IMR-90 (cell line): Measurements from ENCODE around the gene TNFAIP6. TPM values are rescaled to one million over a fixed set of nuclear protein-coding genes. Genes with fewer than 3 reads are reported as not detected.
A peak's percentile ranks its signal among the peaks of the same experiment; 100 is the strongest.

Experiments
- ATAC-seq: fragments of 200-7000 bp; cut with Tn5 transposase; 2 replicates; pipeline ENCODE4 v1.9.1; 2020; ENCODE audit warnings: low read depth, mild to moderate bottlenecking, moderate library complexity
- BruUV-seq: library from RNA; stranded (reverse); fragments of 400-500 nt; replicated peaks from 2 replicates; lab custom pipeline; 2021; lab: Mats Ljungman, UMichigan
- CTCF ChIA-PET: fragments of 300-600 bp; formaldehyde crosslinking; extraction: SDS; loops from one replicate; lab custom pipeline; 2021; ENCODE audit warnings: antibody characterized with exemption; lab: Yijun Ruan, JAX
- POLR2A ChIA-PET: fragments of 300-600 bp; sonication (Branson Sonifier 250); formaldehyde crosslinking; loops from one replicate; lab custom pipeline; 2022; ENCODE audit warnings: antibody characterized with exemption; ENCODE audit not compliant: unreplicated experiment; lab: Charles Lee
- DNase-seq: peaks from one replicate; pipeline ENCODE4 v3.0.0; 2013
- H2AFZ ChIP-seq: replicated peaks from 2 replicates; pipeline ENCODE3; 2013; ENCODE audit warnings: low read length, mild to moderate bottlenecking; ENCODE audit not compliant: poor library complexity
- H2AK5ac ChIP-seq: 2 replicates; pipeline ENCODE4 v1.6.1; 2013; ENCODE audit warnings: low read depth, low read length, inconsistent platforms
- H2AK9ac ChIP-seq: replicated peaks from 2 replicates; pipeline ENCODE3; 2013; ENCODE audit warnings: mild to moderate bottlenecking, low read depth, low read length, moderate library complexity; ENCODE audit not compliant: poor library complexity
- H2BK120ac ChIP-seq: 2 replicates; pipeline ENCODE4 v1.6.1; 2013; ENCODE audit warnings: low read depth, low read length, inconsistent platforms
- H2BK15ac ChIP-seq: 3 replicates; pipeline ENCODE4 v1.6.1; 2013; ENCODE audit warnings: low read depth, low read length, inconsistent platforms
- H2BK20ac ChIP-seq: 2 replicates; pipeline ENCODE4 v1.6.1; 2013; ENCODE audit warnings: low read depth, mild to moderate bottlenecking, inconsistent platforms, low read length, moderate library complexity
- H2BK5ac ChIP-seq: 2 replicates; pipeline ENCODE4 v1.6.1; 2013; ENCODE audit warnings: mild to moderate bottlenecking, low read depth, low read length, inconsistent platforms; ENCODE audit not compliant: poor library complexity, severe bottlenecking
- H3K14ac ChIP-seq: replicated peaks from 2 replicates; pipeline ENCODE4 v1.6.1; 2013; ENCODE audit warnings: low read depth, low read length, inconsistent platforms
- H3K18ac ChIP-seq: 2 replicates; pipeline ENCODE4 v1.6.1; 2013; ENCODE audit warnings: low read depth, low read length, control low read depth
- H3K23ac ChIP-seq: 2 replicates; pipeline ENCODE4 v1.6.1; 2013; ENCODE audit warnings: low read depth, low read length, inconsistent platforms
- H3K27ac ChIP-seq: 2 replicates; pipeline ENCODE4 v1.5.1; 2013; ENCODE audit warnings: mild to moderate bottlenecking, control low read depth, low read length; ENCODE audit not compliant: insufficient read depth
- H3K27me3 ChIP-seq: 2 replicates; pipeline ENCODE4 v1.6.1; 2013; ENCODE audit warnings: low read length; ENCODE audit not compliant: control insufficient read depth, insufficient read depth
- H3K36me3 ChIP-seq: 2 replicates; pipeline ENCODE4 v1.6.1; 2013; ENCODE audit warnings: low read length, mixed read lengths; ENCODE audit not compliant: control insufficient read depth, insufficient read depth
- H3K4ac ChIP-seq: 2 replicates; pipeline ENCODE4 v1.6.1; 2013; ENCODE audit warnings: low read depth, low read length, inconsistent platforms
- H3K4me1 ChIP-seq: 2 replicates; pipeline ENCODE4 v1.6.1; 2013; ENCODE audit warnings: low read length, mixed read lengths; ENCODE audit not compliant: control insufficient read depth, insufficient read depth
- H3K4me2 ChIP-seq: 2 replicates; pipeline ENCODE4 v1.6.1; 2013; ENCODE audit warnings: low read depth, mild to moderate bottlenecking, control low read depth, low read length, moderate library complexity
- H3K4me3 ChIP-seq: 2 replicates; pipeline ENCODE4 v1.5.1; 2013; ENCODE audit warnings: low read depth, mild to moderate bottlenecking, control low read depth, low read length, moderate library complexity; ENCODE audit not compliant: insufficient read depth
- H3K56ac ChIP-seq: 2 replicates; pipeline ENCODE4 v1.6.1; 2013; ENCODE audit warnings: low read length, inconsistent platforms; ENCODE audit not compliant: insufficient read depth; ENCODE audit errors: extremely low read depth
- H3K79me1 ChIP-seq, 2 experiments: 2 replicates each; pipeline ENCODE4 v1.6.1; 2013; ENCODE audit warnings: low read length in 2 of 2, inconsistent platforms in 1 of 2, low read depth in 1 of 2
- H3K9ac ChIP-seq: 2 replicates; pipeline ENCODE4 v1.6.1; 2013; ENCODE audit warnings: low read depth, low read length, control low read depth
- H3K9me1 ChIP-seq: 2 replicates; pipeline ENCODE4 v1.6.1; 2013; ENCODE audit warnings: low read length, inconsistent platforms; ENCODE audit not compliant: insufficient read depth
- H3K9me3 ChIP-seq: 2 replicates; pipeline ENCODE4 v1.6.1; 2013; ENCODE audit warnings: low read length; ENCODE audit not compliant: control insufficient read depth, insufficient read depth
- H4K20me1 ChIP-seq: 2 replicates; pipeline ENCODE4 v1.6.1; 2013; ENCODE audit warnings: low read length, inconsistent platforms; ENCODE audit not compliant: insufficient read depth
- H4K5ac ChIP-seq: 2 replicates; pipeline ENCODE4 v1.6.1; 2013; ENCODE audit warnings: mild to moderate bottlenecking, low read depth, low read length, control low read depth
- H4K8ac ChIP-seq, 2 experiments: 2 replicates each; pipeline ENCODE4 v1.6.1; 2013; ENCODE audit warnings: low read depth in 2 of 2, low read length in 2 of 2, control low read depth in 1 of 2, inconsistent platforms in 1 of 2
- H4K91ac ChIP-seq: 2 replicates; pipeline ENCODE4 v1.6.1; 2013; ENCODE audit warnings: low read depth, low read length, inconsistent platforms; ENCODE audit not compliant: insufficient read depth
- CEBPB ChIP-seq: IDR thresholded peaks from 2 replicates; pipeline ENCODE4 v1.6.1; 2012; ENCODE audit warnings: low read depth, low read length, improper control_type of control experiment
- CHD1 ChIP-seq: IDR thresholded peaks from 2 replicates; pipeline ENCODE4 v1.6.1; 2012; ENCODE audit warnings: low read depth, low read length, improper control_type of control experiment
- WGBS, 2 experiments: methylation state at CpG; one replicate each; pipeline versions ENCODE4 v1.1.5 to v1.1.7; 2013; ENCODE audit warnings: missing lambda C conversion rate in 2 of 2; ENCODE audit not compliant: insufficient read length in 1 of 2; ENCODE audit errors: extremely low coverage in 2 of 2; 5-methylcytosine and 5-hydroxymethylcytosine counted together
- dilution Hi-C: fragments of 300-500 bp; cut with HindIII; formaldehyde crosslinking; loops from one replicate; pipeline ENCODE4 v1.14.3; 2018; ENCODE audit warnings: low sequenced_read_pairs; ENCODE audit not compliant: unreplicated experiment
- in situ Hi-C: fragments of 300-500 bp; cut with MboI; formaldehyde crosslinking; loops from 3 replicates; pipeline ENCODE4 v1.14.3; 2019; ENCODE audit warnings: low sequenced_read_pairs, inconsistent platforms, mixed read lengths
- intact Hi-C: fragments of 100-400 bp; cut with micrococcal nuclease; formaldehyde crosslinking; loops from 2 replicates; pipeline ENCODE4 v1.10.0; 2022
- polyA plus RNA-seq, 3 experiments: library from polyadenylated mRNA; depleted of rRNA; stranded (reverse); fragments of >200 nt; gene quantifications; 2 replicates each; pipeline ENCODE4 v1.2.3, GENCODE V29; 2012; ENCODE audit warnings: low replicate concordance in 1 of 3
- total RNA-seq: library from RNA; depleted of rRNA; stranded (reverse); fragments of >200 nt; gene quantifications from 2 replicates; pipeline ENCODE4 v1.2.3, GENCODE V29; 2012

TNFAIP6 gene
- total and polyA plus RNA-seq, 2 of the 4 experiments (the other 2 are of a cell fraction) = 1.8 to 2.9 TPM

GRCh38 chr2:151381266-151381665 lies 23.9 kb downstream of the TNFAIP6 start:
- Histone ChIP-seq H2BK120ac (peak overlapping the region; percentile 79; the same call in 1 of the 2 replicates), H3K4me3 (no peak overlapping the region), H3K27ac (peak overlapping the region; percentile 67; the same call in 1 of the 2 replicates), H3K9me3 (no peaks in the 10 kb centered on the region), H3K27me3 (no peaks in the 10 kb centered on the region), H3K4me2 (no peak overlapping the region; the same call in 1 of the 2 replicates), H2BK15ac (peak overlapping the region; percentile 84; the same call in 1 of the 3 replicates), H4K91ac (peak overlapping the region; percentile 76), H3K9ac (no peak overlapping the region), H2AK5ac (peak overlapping the region; percentile 60), H2BK5ac (peak overlapping the region; percentile 36), H2BK20ac (peak overlapping the region; percentile 61; the same call in 1 of the 2 replicates), H4K8ac (peak overlapping the region; percentile 59 to 89), H3K36me3 (no peaks in the 10 kb centered on the region), H3K9me1 (no peaks in the 10 kb centered on the region; the same call in 1 of the 2 replicates), H4K5ac (peak overlapping the region; percentile 98), H3K18ac (peak overlapping the region; percentile 97), H3K4me1 (peaks cover 4% of the 10 kb centered on the region), H3K56ac (no peak overlapping the region), H3K4ac (peak overlapping the region; percentile 89), H4K20me1 (no peaks in the 10 kb centered on the region), H3K14ac (peak overlapping the region; percentile 81), H2AK9ac (peak overlapping the region; percentile 48), H3K23ac (peak overlapping the region; percentile 64; the same call in 1 of the 2 replicates), H3K79me1 (no peaks in the 10 kb centered on the region), H2AFZ (peak overlapping the region; percentile 83)
- ATAC-seq (peak; percentile 60), DNase-seq (peak; percentile 65)
- no peak for TF ChIP-seq CHD1
- TF ChIP-seq CEBPB = peak; percentile 84
- POLR2A ChIA-PET = no interaction called here
- intact Hi-C loops = loop anchor here (1.0 kb wide), 1 partner anchor 120 kb away; the partner anchor contains the start of gene RBM43
- CTCF ChIA-PET = no interaction called here
- no CpG with 5 or more reads among the region's 2 CpGs for WGBS, 2 experiments
- dilution Hi-C loops = no loop called here
- no TSS peak for BruUV-seq
- in situ Hi-C loops = no loop called here
